HS-27A (cell line): Measurements from ENCODE around the gene MEMO1.
"Not testable (repeated sequence)": the region's sequence is repeated elsewhere in the genome, so short reads cannot be mapped to it uniquely, and the experiment has no call there.

Experiments used
- DNase-seq: peaks from one replicate; pipeline ENCODE4 v3.0.0-alpha.2; 2012; ENCODE audit warnings: low read depth, missing footprints

MEMO1 gene

DNA sequence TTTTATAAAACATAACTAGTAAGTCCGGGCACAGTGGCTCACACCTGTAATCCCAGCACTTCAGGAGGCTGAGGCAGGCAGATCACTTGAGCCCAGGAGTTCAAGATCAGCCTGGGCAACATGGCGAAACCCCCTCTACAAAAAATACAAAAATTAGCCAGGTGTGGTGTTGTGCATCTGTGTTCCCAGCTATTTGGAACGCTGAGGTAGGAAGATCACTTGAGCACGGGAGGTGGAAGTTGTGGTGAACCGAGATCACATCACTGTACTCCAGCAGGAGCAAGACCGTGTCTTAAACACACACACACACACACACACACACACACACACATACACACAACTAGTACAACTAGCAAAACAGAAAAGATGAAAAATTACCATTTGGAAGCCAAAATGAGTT, 103.3 kb downstream of the MEMO1 start:
- DNase-seq, result not testable (repeated sequence)

DNA sequence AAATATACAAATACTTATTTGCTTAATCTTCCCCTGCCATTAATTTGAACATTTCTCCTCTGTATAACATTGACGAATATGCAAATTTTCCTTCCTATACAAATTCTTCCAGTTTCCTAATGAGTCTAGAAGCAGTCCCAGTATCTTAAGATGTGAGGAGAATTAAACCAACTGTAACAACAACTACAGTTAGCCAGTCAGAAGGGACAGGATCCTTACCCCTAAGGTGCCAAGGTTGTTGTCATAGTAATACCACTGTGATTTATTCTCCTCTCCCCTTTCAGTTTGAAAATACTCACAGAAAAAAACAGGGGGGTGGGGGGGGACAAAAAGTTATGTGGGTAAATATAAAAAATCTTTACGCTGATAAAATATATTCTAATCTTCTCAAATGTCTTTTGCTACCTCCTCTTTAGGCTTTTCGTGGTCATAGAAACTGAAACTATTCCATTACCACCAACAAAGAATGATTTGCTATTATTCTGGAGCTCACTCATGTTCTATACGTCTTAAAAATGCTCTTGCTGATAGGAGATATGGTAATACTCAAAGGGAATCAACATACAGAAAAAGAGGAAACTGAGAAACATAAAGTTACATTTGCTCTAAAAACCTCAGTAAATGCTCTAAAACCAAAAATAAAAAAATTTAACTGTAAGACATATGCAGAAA, 107.6 kb downstream of the MEMO1 start:
- DNase-seq, result no peak

DNA sequence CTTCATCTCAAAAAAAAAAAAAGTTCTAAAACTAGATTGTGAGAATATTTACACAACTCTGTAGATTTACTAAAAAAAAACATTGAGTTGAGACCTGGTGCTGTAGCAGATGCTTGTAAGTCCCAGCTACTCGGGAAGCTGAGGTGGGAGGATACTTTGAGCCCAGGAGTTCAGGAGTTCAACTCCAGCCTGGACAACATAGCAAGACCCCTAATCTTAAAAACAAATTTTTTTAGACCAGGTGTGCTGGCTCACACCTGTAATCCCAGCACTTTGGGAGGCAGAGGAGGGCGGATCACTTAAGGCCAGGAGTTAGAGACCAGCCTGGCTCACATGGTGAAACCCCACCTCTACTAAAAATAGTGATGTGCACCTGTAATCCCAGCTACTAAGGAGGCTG, 108.9 kb downstream of the MEMO1 start:
- no peak for DNase-seq

DNA sequence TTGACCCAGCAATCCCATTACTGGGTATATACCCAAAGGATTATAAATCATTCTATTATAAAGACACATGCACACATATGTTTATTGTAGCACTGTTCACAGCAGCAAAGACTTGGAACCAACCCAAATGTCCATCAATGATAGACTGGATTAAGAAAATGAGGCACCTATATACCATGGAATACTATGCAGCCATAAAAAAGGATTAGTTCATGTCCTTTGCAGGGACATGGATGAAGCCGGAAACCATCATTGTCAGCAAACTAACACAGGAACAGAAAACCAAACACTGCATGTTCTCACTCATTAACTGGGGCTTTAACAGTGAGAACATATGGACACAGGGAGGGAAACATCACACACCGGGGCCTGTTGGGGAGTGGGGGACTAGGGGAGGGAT, 110.7 kb downstream of the MEMO1 start:
- not testable (repeated sequence) for DNase-seq

DNA sequence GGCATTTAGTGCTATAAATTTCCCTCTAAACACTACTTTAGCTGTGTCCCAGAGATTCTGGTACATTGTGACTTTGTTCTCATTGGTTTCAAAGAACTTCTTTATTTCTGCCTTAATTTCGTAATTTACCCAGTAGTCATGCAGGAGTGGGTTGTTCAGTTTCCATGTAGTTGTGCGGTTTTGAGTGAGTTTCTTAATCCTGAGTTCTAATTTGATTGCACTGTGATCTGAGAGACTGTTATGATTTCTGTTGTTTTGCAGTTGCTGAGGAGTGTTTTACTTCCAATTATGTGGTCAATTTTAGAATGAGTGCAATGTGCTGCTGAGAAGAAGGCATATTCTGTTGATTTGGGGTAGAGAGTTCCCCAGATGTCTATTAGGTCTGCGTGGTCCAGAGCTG, 112.5 kb downstream of the MEMO1 start:
- not testable (repeated sequence) for DNase-seq

DNA sequence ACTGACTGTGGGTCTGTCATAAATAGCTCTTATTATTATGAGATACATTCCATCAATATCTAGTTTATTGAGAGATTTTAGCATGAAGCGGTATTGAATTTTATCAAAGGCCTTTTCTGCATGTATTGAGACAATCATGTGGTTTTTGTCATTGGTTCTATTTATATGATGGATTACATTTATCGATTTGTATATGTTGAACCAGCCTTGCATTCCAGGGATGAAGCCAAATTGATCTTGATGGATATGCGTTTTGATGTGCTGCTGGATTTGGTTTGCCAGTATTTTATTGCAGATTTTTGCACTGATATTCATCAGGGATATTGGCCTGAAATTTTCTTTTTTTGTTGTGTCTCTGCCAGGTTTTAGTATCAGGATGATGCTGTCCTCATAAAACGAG, 113.5 kb downstream of the MEMO1 start:
- DNase-seq, result not testable (repeated sequence)

DNA sequence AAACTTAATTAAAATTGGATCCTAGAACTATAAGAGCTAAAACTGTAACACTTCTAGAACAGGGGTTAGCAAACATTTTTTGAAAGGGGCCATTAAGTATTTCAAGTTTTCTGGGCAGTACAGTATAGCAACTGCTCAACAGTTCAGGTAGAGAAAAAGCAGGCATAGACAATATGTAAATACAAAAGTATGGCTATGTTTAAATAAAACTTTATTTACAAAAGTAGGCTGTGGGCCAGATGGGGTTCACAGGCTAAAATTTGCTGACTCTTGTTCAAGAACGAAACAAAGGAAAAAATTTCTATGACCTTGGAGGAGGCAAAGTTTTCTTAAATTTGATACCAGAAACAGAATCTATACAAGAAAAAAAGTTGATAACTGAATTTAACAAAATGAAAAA, 114.5 kb downstream of the MEMO1 start:
- no peak for DNase-seq

DNA sequence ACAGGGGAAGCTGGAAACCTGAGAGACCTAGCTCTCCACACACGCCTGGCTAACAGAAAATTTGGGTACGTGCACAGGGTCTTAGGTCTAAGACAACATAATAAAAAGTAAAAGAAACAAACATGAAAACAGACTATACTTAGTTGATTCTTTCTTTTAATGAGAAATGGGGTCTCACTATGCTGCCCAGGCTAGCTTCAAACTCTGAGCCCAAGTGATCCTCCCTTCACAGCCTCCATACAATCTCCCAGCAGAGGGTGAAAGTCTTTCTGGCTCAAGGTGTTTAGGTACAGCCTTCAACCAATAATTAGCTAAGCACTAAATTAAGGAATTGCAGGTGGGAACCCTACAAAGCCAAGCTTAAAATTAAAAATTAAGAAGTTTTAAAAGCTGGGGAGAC, 116.2 kb downstream of the MEMO1 start:
- no peak for DNase-seq

DNA sequence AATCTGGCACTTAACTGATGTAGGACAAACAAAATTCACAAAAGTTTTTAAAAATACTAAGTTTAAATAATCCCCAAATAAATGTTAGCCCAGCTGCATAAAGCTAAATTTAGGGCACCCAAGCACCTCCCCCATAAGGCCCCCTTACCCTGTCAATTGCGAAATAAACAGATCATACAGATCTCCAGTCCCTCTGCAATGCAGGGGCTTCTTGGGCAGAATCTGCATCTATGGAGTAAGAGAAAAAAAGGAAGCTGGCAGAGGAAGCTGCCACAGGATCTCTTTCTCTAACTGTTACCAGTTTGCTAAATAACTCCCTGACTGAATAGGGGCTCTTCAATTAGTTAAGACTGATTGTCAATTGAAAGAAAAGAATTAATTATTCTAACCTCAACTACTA, 117.7 kb downstream of the MEMO1 start:
- no peak for DNase-seq

DNA sequence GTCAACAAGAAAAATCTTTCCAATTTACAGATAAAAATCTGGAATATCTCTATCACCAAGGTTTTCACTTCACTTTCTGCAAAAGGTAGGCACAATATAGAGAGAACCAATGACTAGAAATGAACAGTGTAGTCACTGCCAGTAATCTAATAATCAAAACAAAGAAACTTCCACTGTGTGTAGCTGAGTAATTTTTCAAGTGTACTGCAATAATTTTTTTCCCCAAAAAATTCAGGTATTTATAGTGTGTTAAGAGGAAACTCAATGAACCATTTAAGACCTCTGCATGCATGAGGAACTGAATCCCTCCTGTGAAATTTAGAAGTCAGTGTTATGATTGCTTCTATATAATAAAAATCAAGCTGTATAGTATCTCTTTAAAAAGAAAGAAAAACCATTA, 121.8 kb downstream of the MEMO1 start:
- no peak for DNase-seq

DNA sequence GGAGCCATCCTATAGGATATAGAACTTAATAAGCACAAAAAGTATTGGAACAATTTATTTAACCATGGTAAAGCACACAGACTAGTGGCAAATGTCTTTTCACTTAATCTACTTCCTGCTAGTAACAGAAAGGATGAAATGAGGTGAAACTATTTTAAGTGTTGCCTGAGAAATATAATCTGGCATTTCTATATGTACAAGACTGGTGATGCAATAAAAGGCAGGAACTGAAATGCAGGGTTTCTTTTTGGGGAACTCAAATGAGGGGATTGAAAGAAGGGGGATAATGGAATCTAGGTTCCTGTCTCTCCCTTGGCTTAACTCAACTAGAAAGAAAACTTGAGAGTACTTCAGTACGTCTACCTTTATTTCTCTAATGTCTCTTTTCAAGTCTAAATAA, 122.3 kb downstream of the MEMO1 start:
- no peak for DNase-seq

DNA sequence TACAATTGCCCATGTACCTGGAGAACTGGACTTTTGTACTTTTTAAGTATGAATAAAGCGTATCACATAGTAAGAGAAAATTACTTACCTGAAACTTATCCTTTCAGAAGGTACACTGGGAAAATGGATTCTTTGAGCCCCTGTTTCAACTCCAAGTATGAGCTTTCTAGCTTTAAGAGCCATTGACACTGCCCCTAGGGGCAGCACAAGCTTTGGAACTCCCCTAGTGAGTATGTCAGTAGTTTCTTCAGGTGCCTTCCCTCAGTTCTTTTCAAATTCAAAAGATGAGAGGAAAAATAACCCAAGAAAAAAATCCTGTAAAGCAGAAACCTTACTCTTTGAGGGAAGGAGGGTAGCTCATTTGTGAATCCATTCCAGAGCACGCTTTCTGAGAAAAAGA, 124.1 kb downstream of the MEMO1 start:
- no peak for DNase-seq

DNA sequence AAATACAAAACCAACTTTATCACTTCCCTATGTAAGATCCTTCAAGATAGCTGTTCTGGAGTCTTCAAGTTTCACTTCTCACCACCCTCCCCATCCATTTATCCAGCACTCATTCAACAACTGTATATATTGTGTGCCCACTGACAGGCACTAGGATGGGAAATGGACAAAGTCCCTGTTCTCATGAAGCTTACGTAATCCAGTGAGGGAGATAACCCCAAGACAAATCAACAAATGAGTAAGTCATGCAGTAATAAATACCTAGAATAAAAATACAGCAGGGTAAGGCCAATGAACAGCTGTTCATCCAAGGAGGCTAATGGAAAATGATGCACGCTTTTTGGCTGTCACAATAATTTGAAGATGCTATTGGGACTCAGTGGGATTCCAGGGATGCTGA, 133.8 kb downstream of the MEMO1 start:
- DNase-seq, result no peak

DNA sequence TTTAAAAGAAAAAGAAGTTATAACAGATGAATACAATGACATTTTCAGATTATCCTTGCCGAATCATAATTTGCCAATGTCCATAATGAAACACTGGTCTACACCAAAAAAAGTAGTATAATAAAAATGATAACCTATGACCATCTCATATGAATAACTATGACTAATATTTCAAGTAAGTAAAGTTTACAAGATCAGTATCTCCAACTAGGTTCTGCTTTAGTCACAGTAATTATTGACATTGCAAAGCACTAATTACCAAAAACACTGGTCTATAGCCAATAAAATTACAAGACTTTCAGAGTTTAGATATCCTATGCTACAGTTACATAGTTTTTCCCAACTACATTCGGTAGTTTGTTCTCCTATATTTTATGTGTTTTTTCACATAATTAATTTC, 136.7 kb downstream of the MEMO1 start:
- DNase-seq, result no peak

DNA sequence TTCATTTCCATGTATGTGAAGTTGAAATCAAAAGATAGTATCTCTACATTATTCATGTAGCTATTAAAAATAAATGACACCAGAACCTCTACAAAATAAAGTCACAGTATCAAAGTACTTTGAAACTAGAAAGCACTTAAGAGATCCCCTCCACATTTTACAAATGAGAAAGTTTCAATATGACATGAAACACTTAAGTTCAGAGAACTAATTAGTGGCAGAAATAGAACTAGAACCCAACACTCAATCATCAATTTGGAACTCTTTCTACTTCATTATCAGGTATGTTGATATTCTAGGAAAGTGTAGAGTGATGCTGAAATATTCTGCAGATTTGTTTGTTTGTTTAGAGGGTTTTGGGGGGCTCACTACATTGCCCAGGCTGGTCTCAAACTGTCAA, 145.6 kb downstream of the MEMO1 start:
- DNase-seq, result no peak

DNA sequence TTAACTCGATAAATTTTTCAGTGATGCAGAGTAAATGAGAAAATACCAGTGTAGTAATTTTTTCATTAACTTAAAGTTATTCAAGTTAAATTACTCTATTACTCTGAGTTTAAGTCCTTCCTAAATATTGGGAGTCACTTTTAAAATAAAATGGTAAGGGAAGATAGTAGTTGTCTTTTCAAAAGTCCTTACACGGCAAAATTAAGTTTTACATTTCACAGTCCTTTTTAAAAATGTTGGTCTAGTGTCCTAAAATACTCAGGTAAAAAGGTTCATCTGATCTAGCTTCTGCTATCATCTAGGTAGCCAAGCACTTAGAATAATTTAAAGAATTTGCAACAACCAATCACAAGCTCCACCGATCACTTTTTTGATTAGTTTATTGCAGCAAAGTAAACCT, 146.9 kb downstream of the MEMO1 start:
- no peak for DNase-seq

DNA sequence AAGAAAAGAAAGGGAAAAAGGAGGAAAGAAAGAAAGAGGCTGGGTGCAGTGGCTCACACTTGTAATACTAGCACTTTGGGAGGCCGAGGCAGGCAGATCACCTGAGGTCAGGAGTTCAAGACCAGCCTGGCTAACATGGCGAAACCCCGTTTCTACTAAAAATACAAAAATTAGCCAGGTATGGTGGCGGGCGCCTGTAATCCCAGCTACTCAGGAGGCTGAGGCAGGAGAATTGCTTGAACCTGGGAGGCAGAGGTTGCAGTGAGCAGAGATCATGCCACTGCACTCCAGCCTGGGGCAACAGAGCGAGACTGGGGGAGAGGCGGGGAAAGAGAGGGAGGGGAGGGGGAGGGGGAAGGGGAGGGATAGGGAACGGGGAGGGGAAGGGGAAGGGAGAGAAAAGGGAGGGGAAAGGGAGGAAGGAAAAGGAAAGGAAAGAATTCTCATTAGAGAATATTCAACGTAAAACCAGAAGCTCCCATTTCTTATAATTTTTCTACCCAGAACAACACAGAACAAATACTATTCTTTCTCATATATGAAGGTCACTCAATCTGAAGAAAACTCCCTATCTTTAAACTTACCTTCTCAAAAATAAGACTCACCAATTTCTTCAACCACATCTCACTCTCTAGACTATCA, 147.7 kb downstream of the MEMO1 start:
- DNase-seq, result not testable (repeated sequence)

DNA sequence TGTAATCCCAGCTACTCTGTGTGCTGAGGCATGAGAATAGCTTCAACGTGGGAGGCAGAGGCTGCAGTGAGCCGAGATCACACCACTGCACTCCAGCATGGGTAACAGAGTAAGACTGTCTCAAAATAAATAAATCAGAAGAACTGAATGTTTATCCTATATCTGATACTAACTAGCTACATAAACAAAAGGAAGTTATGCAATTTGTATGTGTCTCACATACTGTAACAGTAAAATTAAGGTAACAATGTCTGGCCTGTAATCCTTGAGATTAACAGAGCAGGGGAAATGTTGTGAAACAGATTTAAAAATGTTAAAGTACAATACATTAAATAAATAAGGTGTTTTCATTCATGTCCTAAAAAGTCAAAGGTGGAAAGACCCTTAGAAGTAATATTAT, 150.8 kb downstream of the MEMO1 start:
- no peak for DNase-seq

DNA sequence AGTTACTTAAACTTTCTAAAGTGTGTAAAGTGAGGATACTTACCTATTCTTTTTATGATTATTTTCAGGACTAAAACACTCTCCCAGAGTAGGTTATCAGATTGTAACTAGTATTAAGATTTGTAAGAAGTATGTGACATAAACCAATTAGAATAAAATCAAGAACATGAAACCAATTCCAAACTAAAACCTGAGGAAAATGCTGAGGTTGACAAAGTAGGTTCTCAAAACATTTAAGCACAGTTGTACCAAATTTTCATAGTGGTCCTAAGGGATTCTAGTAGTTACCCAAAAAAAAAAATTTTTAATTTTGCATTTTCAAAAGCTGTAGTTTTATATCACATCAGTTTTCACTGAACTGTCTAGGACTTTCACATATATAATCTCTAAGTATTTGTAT, 157.3 kb downstream of the MEMO1 start:
- no peak for DNase-seq

DNA sequence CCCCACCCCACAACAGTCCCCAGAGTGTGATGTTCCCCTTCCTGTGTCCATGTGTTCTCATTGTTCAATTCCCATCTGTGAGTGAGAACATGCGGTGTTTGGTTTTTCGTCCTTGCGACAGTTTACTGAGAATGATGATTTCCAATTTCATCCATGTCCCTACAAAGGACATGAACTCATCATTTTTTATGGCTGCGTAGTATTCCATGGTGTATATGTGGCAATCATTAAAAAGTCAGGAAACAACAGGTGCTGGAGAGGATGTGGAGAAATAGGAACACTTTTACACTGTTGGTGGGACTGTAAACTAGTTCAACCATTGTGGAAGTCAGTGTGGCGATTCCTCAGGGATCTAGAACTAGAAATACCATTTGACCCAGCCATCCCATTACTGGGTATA, 168.7 kb downstream of the MEMO1 start:
- DNase-seq, result not testable (repeated sequence)

DNA sequence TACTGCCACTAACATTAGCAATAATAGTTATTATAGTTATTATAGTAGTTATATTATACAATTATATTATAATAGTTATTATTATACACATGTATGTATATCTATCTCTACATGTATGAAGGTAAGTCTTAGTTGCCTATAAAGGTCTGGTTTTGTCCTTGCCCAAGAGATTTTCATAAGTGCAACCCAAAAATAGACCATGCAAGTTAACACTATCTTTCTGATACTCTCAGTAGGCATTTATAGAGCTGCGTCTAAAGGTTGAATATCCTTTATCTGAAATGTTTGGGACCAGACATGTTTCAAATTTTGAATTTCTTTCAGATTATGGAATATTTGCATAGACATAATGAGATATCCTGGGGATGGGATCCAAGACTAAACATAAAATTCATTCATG, 175.4 kb downstream of the MEMO1 start:
- DNase-seq, result no peak

DNA sequence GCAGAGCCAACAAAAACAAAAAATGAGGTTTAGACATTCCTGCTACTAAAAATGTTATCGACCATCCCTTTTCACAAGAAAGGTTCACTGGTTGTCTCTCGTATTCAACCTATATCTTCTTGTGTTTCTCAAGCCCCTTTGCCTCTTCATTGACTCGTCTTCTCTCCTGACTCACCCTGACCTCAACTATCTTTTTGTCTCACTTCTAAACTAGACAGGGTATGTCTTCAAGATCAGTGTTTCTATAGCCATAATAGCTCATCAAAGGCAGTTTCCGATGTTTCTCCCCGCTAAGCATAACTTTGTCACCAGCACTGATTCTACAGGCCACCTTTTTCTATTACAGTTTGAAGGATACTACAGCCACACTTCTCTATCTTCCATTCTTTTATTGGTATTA, 178.4 kb downstream of the MEMO1 start:
- no peak for DNase-seq

DNA sequence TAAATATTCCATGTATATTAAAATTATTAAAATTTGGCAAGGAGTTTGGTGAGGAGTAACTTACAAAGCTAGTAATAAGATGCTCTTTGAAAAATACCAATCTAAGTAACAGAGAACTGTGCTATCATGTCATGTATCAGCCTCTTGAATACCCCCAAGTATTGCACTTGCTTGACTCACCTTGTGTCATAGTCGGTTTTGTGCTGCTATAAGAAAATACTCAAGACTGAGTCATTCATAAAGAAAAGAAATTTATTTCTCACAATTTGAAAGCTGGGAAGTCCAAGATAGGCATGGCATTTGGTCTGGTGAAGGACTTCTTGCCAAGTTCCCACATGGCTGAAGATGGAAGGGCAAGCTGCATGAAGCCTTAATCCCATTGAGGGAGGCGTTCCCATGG, 179.2 kb downstream of the MEMO1 start:
- DNase-seq, result no peak

DNA sequence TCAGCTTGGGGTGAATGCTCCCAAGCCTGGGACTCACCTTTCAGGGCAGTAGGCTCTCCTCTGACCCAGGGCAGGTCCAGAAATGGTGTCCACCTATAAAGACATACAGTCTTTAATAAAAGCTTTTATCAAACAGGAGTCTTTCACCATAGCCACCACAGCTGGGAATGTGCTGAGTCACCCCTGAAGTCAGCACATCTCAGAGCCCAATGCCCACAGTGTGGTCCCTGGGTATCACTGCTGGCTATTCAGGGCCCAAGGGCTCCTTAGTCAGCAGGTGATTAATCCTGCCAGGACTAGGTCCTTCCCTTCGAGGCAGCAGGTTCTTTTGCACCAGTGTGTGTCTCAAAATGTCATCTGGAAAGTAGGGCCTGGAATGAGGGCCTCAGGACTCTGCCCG, 181.9 kb downstream of the MEMO1 start:
- DNase-seq, result no peak
